GM18868 (cell line): ENCODE results near the gene WFS1.

ENCODE experiments used
- ATAC-seq: cut with Tn5 transposase; IDR thresholded peaks from one replicate; pipeline ENCODE4 v1.9.1; 2021; ENCODE audit warnings: mild to moderate bottlenecking, moderate library complexity; ENCODE audit not compliant: unreplicated experiment

WFS1 gene

DNA sequence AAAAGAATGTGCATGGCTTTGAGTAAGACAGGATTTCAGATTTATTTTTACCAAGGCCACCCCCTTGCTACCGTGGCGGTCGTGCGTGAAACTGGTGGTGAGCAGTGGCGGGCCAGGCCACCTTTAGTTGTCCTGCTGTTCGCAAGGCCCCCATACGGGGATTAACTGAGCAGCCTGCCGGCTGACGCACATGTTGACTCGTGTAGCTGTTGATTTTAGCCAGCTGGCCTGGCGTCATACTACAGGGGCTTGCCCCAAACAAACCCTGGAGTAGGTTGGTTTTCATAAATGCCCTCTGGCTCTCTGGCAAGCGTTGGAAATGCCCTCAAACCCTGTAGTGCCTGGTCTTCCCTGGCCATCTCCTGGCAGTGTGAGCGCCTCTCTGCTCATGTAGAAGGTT, 28.4 kb downstream of the WFS1 start:
- ATAC-seq: no peak

DNA sequence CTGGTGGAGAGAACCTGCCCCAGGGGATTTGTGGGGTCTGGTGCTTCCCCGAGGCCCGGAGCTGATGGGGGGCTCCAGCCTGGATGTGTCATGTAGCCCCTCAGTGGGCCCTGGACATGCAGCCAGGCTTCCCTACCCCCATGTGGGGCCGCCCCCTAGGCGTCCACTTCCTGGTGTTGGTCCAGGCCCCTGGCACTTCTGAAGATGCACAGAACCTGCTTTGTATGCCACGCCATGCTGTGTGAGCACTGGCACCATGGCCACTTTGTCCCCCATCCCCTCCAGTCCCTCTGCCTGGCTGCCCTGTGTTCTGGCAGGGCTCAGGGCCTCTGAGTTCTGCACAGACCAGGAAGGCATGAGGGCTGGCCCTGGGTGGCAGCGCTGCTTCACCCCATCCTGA, 29.2 kb downstream of the WFS1 start:
- ATAC-seq: no peak

DNA sequence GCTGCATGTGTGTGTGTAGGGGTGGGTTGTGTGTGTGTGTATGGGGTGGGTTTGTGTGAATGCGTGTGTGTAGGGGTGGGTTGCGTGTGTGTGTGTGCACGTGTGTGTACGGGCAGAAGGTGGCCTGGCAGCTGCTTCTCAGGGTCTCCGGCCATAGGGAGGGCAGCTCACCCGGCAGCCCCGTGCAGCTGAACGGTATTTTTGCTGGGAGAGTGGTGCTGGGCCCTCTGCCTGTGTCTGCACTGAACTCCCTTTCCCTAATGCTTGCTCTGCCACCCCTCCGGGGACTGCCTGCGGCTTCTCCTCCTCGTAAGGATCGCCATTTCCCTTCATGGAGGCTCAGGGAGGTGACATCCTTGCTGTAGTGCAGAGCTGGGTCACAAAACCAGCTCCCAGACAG, 30.2 kb downstream of the WFS1 start:
- no peak for ATAC-seq

DNA sequence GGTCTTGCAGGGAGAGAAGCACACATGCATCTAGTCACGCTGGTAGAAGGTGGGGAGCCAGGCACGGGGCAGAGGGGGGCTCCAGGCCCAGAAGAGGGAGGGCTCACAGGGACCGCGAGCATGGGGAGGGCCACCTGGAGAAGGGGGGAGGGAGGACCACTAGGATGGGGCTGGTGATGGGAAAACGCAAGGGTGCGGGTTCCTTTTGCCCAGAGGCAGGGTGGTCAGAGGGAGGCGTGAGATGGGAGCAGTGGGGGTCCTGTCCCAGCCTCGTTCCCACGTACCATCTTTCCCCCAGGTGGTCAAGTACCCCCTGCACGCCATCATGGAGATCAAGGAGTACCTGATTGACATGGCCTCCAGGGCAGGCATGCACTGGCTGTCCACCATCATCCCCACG, 30.7 kb downstream of the WFS1 start:
- ATAC-seq: no peak

DNA sequence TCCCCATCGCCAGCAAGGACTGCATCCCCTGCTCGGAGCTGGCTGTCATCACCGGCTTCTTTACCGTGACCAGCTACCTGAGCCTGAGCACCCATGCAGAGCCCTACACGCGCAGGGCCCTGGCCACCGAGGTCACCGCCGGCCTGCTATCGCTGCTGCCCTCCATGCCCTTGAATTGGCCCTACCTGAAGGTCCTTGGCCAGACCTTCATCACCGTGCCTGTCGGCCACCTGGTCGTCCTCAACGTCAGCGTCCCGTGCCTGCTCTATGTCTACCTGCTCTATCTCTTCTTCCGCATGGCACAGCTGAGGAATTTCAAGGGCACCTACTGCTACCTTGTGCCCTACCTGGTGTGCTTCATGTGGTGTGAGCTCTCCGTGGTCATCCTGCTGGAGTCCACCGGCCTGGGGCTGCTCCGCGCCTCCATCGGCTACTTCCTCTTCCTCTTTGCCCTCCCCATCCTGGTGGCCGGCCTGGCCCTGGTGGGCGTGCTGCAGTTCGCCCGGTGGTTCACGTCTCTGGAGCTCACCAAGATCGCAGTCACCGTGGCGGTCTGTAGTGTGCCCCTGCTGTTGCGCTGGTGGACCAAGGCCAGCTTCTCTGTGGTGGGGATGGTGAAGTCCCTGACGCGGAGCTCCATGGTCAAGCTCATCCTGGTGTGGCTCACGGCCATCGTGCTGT, 31.5 kb downstream of the WFS1 start:
- no peak for ATAC-seq

DNA sequence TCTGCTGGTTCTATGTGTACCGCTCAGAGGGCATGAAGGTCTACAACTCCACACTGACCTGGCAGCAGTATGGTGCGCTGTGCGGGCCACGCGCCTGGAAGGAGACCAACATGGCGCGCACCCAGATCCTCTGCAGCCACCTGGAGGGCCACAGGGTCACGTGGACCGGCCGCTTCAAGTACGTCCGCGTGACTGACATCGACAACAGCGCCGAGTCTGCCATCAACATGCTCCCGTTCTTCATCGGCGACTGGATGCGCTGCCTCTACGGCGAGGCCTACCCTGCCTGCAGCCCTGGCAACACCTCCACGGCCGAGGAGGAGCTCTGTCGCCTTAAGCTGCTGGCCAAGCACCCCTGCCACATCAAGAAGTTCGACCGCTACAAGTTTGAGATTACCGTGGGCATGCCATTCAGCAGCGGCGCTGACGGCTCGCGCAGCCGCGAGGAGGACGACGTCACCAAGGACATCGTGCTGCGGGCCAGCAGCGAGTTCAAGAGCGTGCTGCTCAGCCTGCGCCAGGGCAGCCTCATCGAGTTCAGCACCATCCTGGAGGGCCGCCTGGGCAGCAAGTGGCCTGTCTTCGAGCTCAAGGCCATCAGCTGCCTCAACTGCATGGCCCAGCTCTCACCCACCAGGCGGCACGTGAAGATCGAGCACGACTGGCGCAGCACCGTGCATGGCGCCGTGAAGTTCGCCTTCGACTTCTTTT, 32.2 kb downstream of the WFS1 start:
- no peak for ATAC-seq

DNA sequence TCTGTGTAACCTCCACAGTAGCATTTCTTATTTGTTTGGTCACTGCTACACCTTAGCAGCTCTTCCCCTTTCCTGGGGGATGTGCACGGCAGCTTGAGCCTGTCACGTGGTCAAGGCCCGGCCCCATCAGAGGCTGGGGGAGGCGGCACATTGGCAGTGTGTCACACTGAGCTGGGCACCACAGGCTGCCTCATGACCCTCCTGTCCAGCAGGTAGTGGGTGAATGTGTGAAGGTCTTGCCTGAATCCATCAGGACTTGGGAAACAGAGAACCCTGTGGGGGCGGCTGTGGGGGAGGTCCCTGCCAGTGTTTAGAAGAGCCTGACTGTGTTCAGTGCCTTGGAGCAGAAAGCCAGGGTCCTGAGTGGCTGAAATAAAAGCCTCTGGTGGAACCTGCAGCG, 33.2 kb downstream of the WFS1 start:
- no peak for ATAC-seq

DNA sequence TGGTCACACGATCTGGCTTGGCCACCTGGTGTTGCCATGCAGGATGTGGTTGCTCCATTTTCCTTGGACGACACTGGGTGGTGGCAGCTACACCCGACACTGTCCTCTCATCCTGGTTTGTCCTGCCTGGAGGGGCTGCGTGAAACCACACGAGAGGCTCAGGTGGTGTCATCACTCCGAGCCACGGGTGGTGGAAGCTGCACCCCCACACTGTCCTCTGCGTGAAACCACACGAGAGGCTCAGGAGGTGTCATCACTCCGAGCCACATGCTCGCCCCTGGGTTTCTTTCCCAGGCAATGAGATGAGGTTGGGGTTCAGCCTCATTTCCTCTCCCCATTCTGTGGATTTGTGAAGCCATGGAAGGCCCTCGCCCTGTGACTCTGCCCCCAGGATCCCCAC, 34.3 kb downstream of the WFS1 start:
- no peak for ATAC-seq

DNA sequence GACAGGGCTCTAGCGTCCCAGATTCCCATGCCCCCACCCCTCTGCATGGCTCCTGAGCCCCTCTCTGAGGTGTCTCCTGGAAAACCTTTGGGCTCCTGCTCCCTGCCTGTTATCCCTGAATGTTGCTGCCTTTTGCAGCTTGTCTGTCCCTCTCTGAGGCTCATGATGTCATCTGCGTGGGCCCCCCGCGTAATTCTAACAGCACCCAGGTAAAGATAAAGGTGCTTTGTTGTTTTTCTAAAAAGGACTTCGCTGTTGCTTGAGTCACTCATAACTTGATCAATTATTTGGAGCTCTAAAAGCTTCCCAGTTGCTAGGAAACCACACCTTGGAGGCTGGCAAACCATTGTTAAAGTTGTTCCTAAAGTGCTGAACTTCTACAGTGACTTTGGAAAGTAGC, 36.6 kb downstream of the WFS1 start:
- no peak for ATAC-seq

DNA sequence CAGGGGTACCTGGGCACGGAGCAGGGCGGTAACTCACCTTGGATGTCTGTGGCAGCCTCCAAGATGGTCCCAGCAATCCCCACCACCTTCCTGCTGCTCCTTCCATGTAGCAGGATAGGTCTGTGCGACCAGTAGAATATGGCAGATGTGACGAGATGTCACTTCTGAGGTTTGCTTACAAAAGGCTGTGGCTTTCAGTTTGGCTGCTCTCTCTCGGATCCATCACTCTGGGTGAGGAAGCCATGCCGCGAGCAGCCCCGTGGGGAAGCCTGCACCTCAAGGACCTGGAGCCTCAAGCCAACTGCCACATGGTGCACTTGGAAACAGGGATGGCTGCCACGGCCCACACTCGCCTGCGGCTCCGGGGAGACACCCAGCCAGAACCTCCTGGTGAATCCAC, 37.6 kb downstream of the WFS1 start:
- ATAC-seq: no peak

DNA sequence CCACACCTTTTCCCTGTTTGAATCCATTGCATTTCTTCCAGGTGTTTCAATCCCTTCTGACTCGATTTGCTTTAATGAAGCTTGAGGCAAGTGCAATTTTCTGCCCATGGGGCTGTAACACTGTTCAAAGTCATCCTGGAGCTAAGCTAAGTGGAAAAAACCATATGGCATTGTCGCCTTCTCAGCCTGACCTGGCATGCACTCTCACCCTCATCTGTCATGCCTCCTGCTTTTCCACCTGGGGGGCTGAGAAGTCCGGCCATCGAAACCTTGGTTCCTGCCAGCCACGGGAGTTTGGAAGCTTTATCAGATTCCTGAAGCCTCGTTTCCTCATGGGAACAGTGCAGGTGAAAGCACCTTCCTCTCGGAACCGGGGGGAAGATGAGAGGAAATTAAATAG, 38.2 kb downstream of the WFS1 start:
- ATAC-seq: no peak

DNA sequence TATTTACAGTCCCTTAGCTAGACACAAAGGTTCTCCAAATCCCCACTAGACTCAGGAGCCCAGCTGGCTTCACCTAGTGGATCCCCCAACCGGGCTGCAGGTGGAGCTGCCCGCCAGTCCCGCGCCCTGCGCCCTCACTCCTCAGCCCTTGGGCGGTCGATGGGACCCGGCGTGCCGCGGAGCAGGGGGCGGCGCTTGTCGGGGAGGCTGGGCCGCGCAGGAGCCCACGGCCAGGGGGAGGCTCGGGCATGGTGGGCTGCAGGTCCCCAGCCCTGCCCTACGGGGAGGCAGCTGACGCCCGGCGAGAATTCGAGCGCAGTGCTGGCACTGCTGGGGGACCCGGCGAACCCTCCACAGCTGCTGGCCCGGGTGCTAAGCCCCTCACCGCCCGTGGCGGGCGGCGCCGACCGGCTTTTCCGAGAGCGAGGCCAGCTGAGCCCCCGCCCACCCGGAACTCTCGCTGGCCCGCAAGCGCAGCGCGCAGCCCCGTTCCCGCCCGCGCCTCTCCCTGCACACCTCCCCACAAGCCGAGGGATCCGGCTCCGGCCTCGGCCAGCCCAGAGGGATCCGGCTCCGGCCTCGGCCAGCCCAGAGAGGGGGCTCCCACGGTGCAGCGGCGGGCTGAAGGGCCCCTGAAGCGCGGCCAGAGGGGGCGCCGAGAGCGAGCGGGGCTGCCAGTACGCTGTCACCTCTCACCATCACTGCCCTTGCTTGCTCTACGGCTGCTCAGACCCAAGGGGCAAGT, 39.4 kb downstream of the WFS1 start:
- ATAC-seq: no peak

DNA sequence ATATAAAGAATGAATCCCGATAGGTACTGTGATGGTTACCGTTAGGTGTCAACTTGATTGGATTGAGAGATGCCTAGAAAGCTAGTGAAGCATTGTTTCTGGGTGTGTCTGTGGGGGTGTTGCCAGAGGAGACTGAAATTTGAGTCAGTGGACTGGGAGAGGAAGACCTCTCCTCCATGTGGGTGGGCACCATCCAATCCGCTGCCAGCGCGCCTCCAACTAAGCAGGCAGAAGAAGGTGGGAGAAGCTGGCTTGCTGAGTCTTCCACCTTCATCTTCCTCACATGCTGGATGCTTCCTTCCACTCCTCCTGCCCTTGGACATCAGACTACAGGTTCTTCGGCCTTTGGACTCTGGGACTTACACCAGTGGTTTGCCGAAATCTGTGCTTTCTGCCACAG, 40.1 kb downstream of the WFS1 start:
- ATAC-seq: no peak

DNA sequence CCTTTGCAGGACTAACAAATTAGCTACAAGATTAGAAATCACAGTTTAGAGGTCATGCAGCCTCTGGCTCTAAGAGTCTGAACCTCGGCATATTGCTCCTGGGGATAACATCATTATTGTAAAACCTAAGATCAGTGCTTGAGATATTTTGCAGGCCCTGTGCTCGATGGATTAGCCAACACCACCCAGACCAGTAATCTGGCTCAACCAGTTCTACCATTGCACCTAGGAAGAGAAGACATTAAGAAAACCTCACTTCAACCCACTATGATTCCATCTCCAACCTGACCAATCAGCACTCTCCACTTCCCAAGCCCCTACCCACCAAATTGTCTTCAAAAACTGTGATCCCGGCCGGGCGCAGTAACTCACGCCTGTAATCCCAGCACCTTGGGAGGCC, 43.6 kb downstream of the WFS1 start:
- no peak for ATAC-seq

DNA sequence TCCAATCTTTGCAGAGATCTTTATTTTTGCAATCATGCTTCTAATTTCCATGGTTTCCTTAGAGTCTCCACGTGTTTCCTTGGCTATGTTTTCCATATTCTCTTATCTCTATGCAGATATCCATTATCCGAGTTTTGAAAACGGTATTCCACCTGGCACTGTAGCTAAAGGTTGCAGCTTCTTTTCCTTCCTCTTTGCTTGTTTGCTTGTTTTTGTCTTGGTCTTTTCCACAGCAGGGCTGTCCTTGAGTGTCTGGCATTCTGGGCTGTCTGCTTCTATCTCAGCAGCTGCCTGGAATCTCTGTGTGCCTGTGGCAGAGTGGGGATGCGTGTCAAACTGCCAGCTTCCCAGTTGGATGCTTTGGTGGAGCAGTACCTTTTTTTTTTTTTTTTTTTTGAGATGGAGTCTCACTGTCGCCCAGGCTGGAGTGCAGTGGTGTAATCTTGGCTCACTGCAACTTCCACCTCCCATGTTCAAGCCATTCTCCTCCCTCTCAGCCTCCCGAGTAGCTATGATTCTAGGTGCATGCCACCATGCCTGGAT, 46.9 kb downstream of the WFS1 start:
- ATAC-seq: no peak

DNA sequence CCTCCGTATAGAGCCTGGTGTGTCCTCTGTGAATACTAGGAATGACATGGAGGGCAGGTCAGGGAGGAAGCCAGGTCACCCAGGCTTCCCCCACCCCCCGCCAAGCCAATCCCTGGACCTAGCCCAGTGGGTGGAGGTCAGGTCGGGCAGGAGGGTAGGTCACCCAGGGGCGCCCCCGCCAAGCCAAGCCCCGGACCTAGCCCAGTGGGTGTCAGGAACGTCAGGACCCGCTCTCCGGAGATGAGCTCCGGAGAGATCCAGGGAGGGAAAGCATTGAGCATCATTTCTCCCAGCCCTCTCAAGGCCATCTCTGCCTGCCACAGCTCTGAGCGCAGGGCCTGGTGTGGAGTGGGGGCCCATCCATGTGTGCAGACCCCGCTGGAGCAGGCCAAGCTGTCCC, 48.6 kb downstream of the WFS1 start:
- no peak for ATAC-seq

DNA sequence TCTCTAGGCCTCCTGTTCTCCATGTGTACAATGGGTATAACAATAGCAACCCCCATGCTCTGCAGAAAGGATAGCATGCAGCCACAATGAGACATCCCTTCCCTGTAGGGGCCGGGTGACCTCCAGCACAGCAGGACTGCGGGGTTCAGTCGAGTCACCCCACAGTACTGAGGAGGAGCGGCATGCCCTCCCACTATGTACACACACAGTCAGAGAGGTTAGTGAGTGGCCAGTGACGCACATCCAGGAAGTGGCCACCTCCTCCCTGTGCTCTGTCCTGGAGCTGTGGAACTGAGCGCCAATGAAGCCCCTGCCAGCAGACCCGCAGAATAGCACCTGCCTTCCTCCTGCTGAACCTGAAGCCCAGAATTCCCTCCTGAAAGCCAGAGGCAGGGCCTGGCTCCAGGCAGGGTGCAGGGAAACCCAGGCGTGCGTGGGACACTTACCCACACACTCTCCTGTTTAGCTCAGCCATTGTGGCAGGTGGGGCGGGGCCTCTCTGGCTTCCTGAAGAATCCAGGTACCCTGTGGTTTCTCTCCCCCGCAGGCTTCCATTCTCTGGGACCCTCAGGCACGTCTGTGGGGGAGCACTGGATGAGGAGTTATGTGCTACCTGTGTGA, 50.0 kb downstream of the WFS1 start:
- no peak for ATAC-seq

DNA sequence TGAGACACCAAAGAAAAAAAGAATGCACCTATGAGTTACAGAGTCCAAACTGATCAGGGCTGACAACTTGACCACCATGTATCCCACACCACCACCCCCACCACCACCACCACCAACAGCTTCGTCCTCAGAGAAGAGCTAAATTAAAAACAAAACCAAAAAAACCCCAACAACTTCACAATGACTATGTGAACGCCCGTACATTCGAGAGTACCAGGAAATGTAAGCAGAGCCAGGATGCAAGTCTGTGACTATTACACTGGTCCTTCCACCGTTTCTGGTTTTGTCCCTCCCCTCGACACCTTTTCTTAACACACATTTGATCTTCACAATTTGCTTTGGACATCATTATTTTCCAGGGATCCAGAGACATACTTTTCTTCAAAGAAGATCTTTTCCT, 51.0 kb downstream of the WFS1 start:
- no peak for ATAC-seq

DNA sequence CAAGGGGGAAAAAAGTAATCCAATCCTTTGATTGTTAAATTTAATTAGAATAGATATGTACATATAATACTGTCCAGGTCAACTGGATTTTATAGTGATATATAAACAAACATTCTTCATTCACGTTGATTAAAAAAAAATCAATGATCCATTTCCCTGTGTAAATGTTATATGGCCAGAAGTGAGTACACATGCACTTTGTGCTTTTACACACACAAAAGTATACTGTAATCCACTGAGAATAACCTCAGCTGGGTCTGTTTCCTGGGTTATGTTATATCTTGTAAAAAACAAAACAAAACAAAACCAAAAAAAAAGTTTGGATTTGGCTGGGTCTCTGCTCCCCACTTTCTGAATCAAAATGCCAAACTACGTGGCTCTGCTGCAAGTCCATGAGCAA, 51.7 kb downstream of the WFS1 start:
- ATAC-seq: no peak

DNA sequence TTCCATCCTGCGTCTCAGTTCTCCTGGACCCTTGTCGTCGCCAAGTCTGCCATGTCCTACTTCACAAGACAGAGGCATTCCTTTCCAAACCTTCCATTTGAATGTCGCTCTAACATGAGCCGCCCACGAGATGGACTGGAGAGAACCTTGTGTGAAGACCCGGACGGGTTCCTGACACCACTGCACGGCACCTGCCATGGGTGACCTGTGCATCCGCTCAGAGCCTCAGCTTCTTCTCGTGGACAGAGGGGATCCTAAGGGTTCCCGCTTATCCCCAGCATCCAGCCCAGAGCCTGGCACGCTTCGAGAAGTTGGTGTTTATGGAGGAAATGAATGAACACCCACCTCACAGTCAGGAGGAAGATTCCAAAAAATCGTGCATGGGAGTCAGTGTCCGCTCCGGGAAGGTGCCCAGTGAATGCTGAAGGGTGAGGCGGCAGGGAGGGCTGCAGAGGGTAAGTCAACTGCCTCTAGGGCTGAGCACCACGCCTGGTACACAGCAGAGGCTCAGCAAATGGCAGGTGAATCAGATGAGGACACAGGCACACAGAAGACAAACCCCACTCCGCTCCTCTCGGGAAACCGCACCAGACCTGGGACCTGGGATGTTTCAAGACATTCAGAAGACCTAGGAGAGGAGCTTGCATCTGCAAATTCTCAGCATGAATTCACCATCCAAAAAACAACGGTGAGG, 52.6 kb downstream of the WFS1 start:
- no peak for ATAC-seq
